AG09319 (cell line): Measurements from ENCODE around the gene UCHL1.

Experiments
- DNase-seq: peaks from one replicate; pipeline ENCODE4 v3.0.0-alpha.2; 2010; ENCODE audit warnings: low read depth; ENCODE audit errors: extremely low read depth
- TF ChIP-seq, protein P1 (sequence below): IDR thresholded peaks from 2 replicates; pipeline ENCODE4 v1.5.1; 2011; ENCODE audit warnings: low read depth, mild to moderate bottlenecking, inconsistent platforms, low read length, moderate library complexity

Gene UCHL1

GRCh38 chr4:41214136-41214824 lies 42.4 kb upstream of the UCHL1 start, which contains the start of gene APBB2:
APBB2 (minus strand) TSS chr4:41214542; CDS start chr4:41033254, 181,288 bp downstream.
- DNase-seq = peak; percentile 93
- TF ChIP-seq, protein P1, sequence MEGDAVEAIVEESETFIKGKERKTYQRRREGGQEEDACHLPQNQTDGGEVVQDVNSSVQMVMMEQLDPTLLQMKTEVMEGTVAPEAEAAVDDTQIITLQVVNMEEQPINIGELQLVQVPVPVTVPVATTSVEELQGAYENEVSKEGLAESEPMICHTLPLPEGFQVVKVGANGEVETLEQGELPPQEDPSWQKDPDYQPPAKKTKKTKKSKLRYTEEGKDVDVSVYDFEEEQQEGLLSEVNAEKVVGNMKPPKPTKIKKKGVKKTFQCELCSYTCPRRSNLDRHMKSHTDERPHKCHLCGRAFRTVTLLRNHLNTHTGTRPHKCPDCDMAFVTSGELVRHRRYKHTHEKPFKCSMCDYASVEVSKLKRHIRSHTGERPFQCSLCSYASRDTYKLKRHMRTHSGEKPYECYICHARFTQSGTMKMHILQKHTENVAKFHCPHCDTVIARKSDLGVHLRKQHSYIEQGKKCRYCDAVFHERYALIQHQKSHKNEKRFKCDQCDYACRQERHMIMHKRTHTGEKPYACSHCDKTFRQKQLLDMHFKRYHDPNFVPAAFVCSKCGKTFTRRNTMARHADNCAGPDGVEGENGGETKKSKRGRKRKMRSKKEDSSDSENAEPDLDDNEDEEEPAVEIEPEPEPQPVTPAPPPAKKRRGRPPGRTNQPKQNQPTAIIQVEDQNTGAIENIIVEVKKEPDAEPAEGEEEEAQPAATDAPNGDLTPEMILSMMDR = peak; percentile 73

DNA sequence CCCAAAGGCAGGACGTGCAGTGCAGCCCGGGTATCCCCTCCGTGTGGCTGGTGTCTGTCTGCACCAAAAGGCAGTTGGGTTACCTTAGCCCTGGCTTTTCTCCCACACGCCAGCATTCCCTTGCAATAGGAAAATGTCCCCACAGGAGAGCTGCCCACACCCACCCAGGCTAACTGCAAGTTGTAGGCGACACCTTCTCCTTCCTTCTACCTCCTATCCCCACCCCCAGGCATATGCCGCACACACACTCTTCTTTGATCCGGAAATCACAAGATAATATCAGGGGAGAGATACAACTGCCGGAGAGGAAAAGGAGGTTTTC lies 41.9 kb upstream of the UCHL1 start:
- no peak for DNase-seq
- TF ChIP-seq, protein P1 = no peak

GRCh38 chr4:41215155-41215554 lies 41.6 kb upstream of the UCHL1 start:
- no peak for DNase-seq
- TF ChIP-seq, protein P1 = no peak

DNA sequence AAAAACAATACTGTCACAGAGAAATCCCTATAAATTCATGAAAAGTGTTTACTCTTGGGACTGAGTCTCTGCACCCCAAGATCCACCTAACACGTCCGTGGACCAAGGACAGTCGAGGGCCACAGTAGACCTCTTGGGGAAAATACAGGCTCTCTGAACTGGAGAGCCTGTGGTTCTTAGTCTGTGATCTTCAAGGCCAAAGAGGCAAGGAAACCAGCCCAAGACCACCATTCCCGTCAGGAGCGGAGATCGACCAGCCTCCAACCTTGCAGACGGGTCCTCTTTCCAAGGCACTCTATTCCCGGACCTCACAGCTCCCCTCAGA lies 40.8 kb upstream of the UCHL1 start:
- no peak for DNase-seq
- TF ChIP-seq, protein P1 = no peak

- TF ChIP-seq, protein P1 = peak; percentile 35
Observed at GRCh38 chr4:41216294-41217019, 40.3 kb upstream of the UCHL1 start.

DNA sequence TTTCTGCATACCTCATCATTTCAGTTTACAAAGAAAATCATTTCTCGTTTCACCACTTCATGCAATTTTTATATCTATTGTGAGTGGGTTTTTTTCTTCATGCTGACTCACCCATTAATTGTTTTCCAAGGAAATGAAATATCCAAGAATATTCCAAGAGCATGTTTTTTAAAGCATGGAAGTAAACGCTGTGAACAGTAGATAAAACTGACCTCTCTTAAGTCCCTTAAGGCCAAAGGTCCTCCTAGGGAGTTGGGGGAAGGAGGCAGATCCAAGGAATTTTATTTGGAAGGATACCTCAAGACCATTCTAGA lies 39.8 kb upstream of the UCHL1 start:
- no peak for DNase-seq

More at GRCh38 chr4:41216294-41217019, 40.3 kb upstream of the UCHL1 start:
- DNase-seq = no peak

DNA sequence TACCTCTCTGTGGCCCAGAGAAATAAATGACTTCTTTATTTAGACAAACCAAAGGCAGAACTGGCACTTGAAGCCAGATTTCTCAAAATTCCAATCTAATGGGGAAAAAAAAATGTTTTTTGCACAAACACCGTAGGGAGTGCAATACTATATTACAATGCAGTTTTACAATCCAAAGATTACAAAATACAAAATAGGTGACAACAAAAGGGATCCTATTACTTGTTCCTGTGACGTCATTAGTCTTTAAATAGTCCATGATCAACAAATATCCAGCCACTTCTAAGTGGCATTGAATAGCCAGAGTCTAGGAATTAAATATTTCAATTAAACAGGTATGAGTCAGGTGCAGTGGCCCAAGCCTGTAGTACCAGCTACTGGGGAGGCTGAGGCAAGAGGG lies 39.4 kb upstream of the UCHL1 start:
- no peak for DNase-seq

More for the DNA sequence above, 39.8 kb upstream of the UCHL1 start:
- TF ChIP-seq, protein P1 = no peak

More for the DNA sequence above, 39.4 kb upstream of the UCHL1 start:
- TF ChIP-seq, protein P1 = no peak
